EL (cell line): ENCODE data around the gene FBXL12.
"Not testable (repeated sequence)": the region's sequence is repeated elsewhere in the genome, so short reads cannot be mapped to it uniquely, and the experiment has no call there.

Experiments used
- DNase-seq: peaks from one replicate; pipeline ENCODE4 v3.0.0-alpha.2; 2016

The FBXL12 gene

GRCh38 chr19:9818734-9819595, at the start of gene FBXL12:
Gene FBXL12, minus strand, starts transcription at chr19:9819079. Its CDS starts 266 bp downstream, at chr19:9818813.
- peak; percentile 99 for DNase-seq

GRCh38 chr19:9865732-9866501, 47.0 kb upstream of the FBXL12 start:
- no peak for DNase-seq

- DNase-seq = no peak
These were observed 44.9 kb upstream of the FBXL12 start for GRCh38 chr19:9863759-9864158.

- DNase-seq = no peak
These were observed 44.1 kb upstream of the FBXL12 start for GRCh38 chr19:9862938-9863337.

DNA sequence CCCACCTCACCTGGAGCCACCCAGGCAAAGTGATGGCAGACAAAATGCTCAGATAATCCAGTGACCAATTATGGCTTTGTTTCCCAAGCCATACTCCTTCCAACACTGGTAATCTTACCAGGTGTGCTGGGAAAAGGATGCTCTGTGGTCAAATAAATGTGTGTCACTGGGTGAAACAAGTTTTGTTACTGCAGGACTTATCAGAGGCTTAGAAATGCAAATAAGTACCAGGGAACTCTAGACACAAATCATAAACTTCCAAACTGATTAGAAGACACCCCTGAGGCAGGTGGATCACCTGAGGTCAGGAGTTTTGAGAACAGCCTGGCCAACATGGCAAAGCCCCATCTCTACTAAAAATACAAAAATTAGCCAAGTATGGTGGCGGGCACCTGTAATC, 42.6 kb upstream of the FBXL12 start:
- no peak for DNase-seq

DNA sequence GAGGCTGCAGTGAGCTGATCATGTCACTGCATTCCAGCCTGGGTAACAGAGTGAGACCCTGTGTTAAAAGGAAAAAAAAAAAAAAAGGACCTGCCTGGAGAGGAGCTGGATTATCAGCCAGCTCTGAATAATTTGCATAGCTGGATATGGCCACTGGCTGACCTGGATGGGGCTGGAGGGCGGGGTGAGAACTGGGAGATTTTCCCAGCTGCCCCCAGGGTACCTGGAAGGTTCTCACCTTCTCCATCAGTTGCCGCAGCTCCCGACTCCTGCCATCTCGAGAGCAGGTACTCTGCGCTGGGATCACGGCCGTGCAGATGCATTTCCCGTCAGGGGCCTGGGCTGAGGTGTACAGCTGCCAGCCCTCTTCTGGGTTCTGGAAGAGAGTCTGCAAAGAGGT, 41.5 kb upstream of the FBXL12 start:
- DNase-seq = no peak

DNA sequence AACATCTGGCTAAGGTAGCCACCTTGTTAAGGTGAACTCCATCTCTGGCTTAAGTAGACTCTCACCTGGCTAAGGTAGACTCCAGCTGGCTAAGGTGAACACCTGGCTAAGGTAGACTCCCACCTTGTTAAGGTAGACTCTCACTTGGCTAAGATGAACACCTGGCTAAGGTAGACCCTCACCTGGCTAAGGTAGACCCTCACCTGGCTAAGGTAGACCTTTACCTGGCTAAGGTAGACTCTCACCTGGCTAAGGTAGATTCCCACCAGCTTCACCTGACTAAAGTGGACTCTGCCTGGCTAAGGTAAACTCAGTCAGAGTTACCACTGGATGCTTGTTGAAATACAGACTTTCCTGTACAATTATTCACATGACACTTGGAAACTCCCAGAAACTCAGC, 39.9 kb upstream of the FBXL12 start:
- DNase-seq = no peak

- DNase-seq = no peak
These were observed 39.3 kb upstream of the FBXL12 start for GRCh38 chr19:9857920-9858746.

DNA sequence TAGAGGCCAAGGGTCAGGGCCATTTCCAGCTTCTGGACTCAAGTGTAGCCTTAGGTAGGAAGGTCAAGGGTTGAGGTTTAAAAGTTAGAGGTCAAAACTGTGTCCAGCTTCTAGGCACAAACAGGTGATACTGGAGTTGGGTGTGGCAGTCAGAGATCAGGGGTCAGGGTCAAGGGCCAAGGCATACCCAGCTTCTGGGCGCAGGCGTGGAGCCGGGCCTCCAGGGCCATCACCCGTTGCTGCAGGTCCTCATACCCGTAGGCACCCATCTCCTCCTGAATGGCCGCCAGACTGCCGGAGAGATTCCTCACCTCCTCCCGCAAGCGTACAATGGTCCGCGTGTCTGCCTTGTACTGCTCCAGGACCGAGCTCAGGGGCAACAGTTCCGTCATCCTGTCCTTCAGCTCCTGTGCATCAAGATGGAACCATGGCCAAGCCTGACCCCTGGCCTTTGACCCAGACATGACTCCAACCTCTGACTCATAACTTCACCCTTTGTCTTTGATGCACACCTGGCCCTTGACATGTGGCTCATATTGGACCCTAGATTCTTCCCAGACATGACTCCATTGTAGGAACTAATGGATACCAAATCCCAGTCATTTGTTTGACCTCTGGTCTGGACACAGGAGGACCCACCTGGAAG, 38.3 kb upstream of the FBXL12 start:
- DNase-seq = no peak

DNA sequence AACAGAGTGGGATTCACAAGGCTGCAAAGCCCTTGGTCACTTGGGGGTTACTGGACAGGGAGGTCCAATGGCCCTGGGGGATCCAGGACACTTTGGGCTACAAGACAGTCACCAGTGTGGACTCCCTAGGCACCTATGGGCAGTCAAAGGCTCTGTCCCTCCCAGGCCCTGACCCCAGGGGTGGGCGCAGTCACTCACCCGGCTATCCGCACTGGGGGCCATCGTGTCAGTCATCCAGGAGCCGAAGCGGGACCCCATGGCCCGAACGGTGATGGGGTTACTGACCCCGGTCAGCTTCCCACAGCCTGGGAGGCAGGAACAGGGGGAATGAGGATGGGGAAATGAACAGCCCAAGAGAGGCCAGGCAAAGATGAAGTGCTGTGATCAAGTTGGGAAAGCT, 37.7 kb upstream of the FBXL12 start:
- DNase-seq = no peak

DNA sequence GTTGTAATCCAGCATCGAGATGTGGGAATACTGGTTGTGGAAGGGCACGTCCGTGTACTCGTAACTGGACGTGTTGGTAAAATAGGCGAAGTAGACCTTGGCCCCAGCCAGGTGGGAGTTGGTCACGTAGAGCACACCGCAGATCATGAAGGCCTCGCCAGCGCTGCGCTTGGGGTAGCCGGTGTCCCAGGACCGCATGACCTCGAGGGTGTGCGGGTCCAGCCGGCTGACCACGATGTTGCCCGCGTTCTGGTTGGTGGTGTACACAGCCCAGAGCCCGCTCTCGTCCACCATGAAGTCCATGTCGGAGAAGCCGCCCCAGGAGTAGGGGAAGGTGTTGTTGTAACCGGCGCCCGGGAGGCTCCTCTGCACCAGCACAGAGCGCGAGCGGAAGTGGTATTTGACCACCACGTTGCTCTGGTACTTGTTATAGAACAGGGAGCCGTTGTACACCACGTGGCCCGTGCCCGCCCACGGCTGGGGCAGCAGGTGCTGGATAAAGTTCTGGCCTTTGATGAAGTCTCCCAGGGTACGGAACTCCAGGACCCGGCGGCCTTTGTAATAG, 35.5 kb upstream of the FBXL12 start:
- no peak for DNase-seq

DNA sequence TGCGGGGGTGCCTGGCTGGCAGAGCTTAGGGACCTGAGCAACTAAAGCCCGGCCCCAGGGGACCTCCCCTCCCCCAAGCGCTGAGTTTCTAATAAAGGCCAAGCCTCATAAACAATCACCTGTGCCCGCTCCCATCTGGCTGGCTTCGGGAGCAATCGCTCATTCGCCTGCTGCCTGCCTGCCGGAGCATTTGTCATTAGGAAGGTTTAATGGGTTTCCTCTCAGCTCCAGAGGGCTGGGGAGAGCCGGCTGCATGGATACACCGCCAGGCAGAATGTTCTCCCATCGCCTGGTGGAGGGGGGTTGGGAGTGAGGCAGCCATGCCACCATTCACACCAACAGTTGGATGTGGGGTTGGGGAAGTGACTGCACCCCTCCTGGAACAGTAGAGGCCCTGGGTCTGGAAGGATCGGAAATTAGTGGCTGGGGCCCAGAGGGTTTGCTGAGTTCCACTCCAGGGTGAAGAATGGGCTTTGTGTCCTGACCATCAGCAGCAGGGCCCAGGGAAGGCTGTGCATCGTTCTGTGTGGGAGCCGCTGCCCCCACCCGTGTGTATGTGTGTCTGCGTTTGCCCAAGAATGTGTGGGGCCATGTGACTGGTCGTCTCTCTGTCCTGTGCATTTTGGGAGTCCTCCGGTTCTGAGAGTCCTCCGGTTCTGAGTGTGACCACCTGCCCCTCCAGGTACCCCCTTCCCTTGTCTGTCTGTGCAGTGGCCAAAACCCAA, 31.5 kb upstream of the FBXL12 start:
- no peak for DNase-seq

- DNase-seq = no peak
These were observed 30.9 kb upstream of the FBXL12 start for GRCh38 chr19:9849791-9850190.

DNA sequence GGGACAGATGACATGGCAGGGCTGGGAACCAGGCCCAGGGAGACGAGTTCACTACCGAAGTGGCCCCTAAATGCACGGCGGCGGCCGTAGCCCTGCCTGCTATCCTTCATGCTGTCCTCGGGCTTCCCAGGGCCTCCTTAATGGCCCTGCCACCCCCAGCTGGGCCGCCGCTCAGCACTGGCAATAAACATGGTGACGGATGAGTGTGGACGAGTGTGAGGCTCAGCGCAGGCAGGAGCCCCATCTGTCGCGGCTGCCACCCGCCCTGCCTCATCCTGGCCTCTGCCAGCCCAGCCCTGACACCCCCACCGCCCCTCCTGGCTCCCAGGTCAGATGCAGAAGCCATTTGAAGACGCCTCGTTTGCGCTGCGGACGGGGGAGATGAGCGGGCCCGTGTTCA, 29.9 kb upstream of the FBXL12 start:
- DNase-seq = no peak

DNA sequence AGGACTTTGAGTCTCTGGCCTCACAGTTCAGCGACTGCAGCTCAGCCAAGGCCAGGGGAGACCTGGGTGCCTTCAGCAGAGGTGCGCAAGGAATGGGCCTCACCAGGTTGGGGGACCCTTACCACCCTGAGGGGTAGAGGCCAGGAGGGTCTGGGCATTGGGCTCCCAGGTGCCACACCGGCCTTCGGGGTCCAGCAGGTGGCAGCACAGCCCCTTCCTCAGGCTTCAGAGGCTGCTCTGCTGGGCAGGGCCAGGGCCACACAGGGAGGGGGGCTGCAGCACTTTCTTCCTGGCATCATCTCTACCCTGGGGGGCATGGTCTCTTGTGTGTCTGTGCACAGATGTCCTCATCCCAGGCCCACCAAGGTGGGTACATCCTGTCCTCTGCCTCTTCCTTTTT, 29.2 kb upstream of the FBXL12 start:
- no peak for DNase-seq

DNA sequence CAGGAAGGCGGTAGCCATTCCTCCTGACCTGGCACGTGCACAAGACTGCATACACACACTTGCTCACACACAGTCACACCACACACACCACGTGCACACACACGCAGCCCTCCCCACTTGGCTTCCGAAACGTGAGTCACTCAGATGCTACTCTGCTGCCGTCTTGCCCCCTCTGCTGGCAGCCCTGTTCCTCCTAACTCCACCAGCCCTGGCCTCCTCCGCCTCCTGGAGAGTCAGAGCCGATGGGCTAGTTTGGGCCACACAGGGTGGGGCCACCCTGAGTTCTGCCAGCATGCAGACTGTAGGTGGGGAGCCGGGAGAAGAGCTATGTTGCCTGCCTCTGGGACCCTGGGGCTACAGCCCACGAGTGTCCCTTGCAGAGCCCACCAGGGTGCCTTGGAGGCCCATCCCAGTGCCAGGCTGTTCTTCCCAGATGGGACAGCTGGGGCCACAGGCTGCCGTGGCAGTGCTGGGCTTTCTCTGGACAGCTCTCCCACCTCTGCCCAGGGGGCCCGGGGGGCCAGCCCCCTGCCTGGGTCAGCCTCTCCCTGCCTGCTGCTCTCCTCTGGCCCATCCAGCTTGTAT, 28.3 kb upstream of the FBXL12 start:
- peak; percentile 89 for DNase-seq

GRCh38 chr19:9843626-9844273, 24.9 kb upstream of the FBXL12 start:
- not testable (repeated sequence) for DNase-seq

- no peak for DNase-seq
These were observed 24.2 kb upstream of the FBXL12 start for GRCh38 chr19:9842834-9843625.

GRCh38 chr19:9839415-9839814, 20.5 kb upstream of the FBXL12 start:
- DNase-seq = no peak

DNA sequence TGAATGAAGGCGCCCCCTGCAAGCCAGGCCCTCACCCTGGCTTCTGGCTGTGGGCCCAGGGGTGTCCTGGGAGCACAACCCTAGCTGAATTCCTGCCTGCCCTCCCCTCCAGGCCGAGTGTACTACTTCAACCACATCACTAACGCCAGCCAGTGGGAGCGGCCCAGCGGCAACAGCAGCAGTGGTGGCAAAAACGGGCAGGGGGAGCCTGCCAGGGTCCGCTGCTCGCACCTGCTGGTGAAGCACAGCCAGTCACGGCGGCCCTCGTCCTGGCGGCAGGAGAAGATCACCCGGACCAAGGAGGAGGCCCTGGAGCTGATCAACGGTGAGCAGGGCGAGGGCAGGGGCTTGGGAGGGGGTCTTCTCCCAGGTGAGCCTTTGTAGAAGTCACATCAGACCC, 19.4 kb upstream of the FBXL12 start:
- no peak for DNase-seq
